AG04450 (cell line): ENCODE results near the gene S100A14. TPM values are rescaled to one million over a fixed set of nuclear protein-coding genes. Genes with fewer than 3 reads are reported as not detected.
A peak's percentile ranks its signal among the peaks of the same experiment; 100 is the strongest.

Experiments
- CTCF ChIA-PET: fragments of 300-600, 350-600 bp; formaldehyde crosslinking; extraction: SDS; loops from one replicate; lab custom pipeline; 2022; ENCODE audit warnings: antibody characterized with exemption, inconsistent platforms; lab: Charles Lee
- POLR2A ChIA-PET: fragments of 350-600 bp; formaldehyde crosslinking; extraction: SDS; loops from one replicate; lab custom pipeline; 2021; ENCODE audit warnings: antibody characterized with exemption, inconsistent platforms; lab: Yijun Ruan, JAX
- DNase-seq: peaks from one replicate; pipeline ENCODE4 v3.0.0-alpha.2; 2011; ENCODE audit warnings: low read depth, low spot score
- H3K27ac ChIP-seq: one replicate; pipeline ENCODE4 v1.5.1; 2012; ENCODE audit warnings: low read depth, low read length, control low read depth
- H3K27me3 ChIP-seq: one replicate; pipeline ENCODE4 v1.6.0; 2012; ENCODE audit warnings: low read length; ENCODE audit not compliant: control insufficient read depth, insufficient read depth
- H3K4me3 ChIP-seq: 2 replicates; pipeline ENCODE4 v1.5.1; 2011; ENCODE audit warnings: mild to moderate bottlenecking, low read depth, low read length, control low read depth
- H3K9me3 ChIP-seq: 2 replicates; pipeline ENCODE4 v1.5.1; 2012; ENCODE audit warnings: low read length; ENCODE audit not compliant: control insufficient read depth, insufficient read depth
- CTCF ChIP-seq: IDR thresholded peaks from 2 replicates; pipeline ENCODE4 v1.5.1; 2011; ENCODE audit warnings: low read depth, low read length, control low read depth, inconsistent platforms
- polyA plus RNA-seq: library from polyadenylated mRNA; depleted of rRNA; stranded (reverse); fragments of >200 nt; gene quantifications from 2 replicates; pipeline ENCODE4 v1.2.3, GENCODE V29; 2011

The S100A14 gene
- polyA plus RNA-seq, 1 experiment, result not detected

GRCh38 chr1:153633161-153633753 lies 17.1 kb upstream of the S100A14 start:
- Histone ChIP-seq H3K27ac (no peak overlapping the region), H3K27me3 (no peaks in the 10 kb centered on the region)
- POLR2A ChIA-PET, result interaction anchor here (0.6 to 2.0 kb wide), 23 partner anchors 10 to 357 kb away, joined by 3 to 18 read pairs (median 5); partner anchors contain the start of genes CREB3L4, ILF2, INTS3 and JTB

GRCh38 chr1:153631047-153632022 lies 15.2 kb upstream of the S100A14 start:
- no peak overlapping the region for H3K27ac ChIP-seq
- no peaks in the 10 kb centered on the region; the same call in 1 of the 2 replicates for H3K9me3 ChIP-seq
- TF ChIP-seq CTCF, result no peak
- POLR2A ChIA-PET, result no interaction called here
- no peaks in the 10 kb centered on the region for H3K27me3 ChIP-seq
- no peak for DNase-seq
- CTCF ChIA-PET, result interaction anchor here (0.7 to 1.0 kb wide), 3 partner anchors 63 to 704 kb away, joined by 3 to 4 read pairs (median 3); no protein-coding TSS in a partner anchor
- no peak overlapping the region for H3K4me3 ChIP-seq

More at GRCh38 chr1:153633161-153633753, 17.1 kb upstream of the S100A14 start:
- H3K9me3 ChIP-seq, result no peaks in the 10 kb centered on the region; the same call in 1 of the 2 replicates
- no peak for DNase-seq
- CTCF ChIA-PET, result interaction anchor here (0.6 to 2.9 kb wide), 7 partner anchors 19 to 358 kb away, joined by 3 to 16 read pairs (median 5); partner anchors contain the start of gene S100A6
- H3K4me3 ChIP-seq, result peak overlapping the region; percentile 45
- TF ChIP-seq CTCF, result no peak

- CTCF ChIA-PET, result interaction anchor here (1.0 to 2.1 kb wide), 3 partner anchors 59 to 97 kb away, joined by 3 to 10 read pairs (median 3); no protein-coding TSS in a partner anchor
These were observed 14.3 kb upstream of the S100A14 start for GRCh38 chr1:153630384-153630783.

GRCh38 chr1:153629971-153630370 lies 13.8 kb upstream of the S100A14 start:
- Histone ChIP-seq H3K9me3 (no peaks in the 10 kb centered on the region; the same call in 1 of the 2 replicates), H3K27ac (no peak overlapping the region), H3K4me3 (no peak overlapping the region), H3K27me3 (no peaks in the 10 kb centered on the region)
- CTCF ChIA-PET, result interaction anchor here (1.1 to 3.5 kb wide), 3 partner anchors 16 to 97 kb away, joined by 3 to 80 read pairs (median 10); partner anchors contain the start of genes S100A14 and S100A16
- POLR2A ChIA-PET, result interaction anchor here (0.6 kb wide), 1 partner anchor 15 kb away, joined by 3 read pairs; no protein-coding TSS in a partner anchor
- TF ChIP-seq CTCF, result no peak
- DNase-seq, result no peak

More at GRCh38 chr1:153630384-153630783, 14.3 kb upstream of the S100A14 start:
- POLR2A ChIA-PET, result interaction anchor here (0.6 kb wide), 1 partner anchor 15 kb away, joined by 3 read pairs; no protein-coding TSS in a partner anchor
- TF ChIP-seq CTCF, result no peak
- no peaks in the 10 kb centered on the region for H3K27me3 ChIP-seq
- H3K4me3 ChIP-seq, result no peak overlapping the region
- no peak for DNase-seq
- H3K9me3 ChIP-seq, result no peaks in the 10 kb centered on the region; the same call in 1 of the 2 replicates
- H3K27ac ChIP-seq, result no peak overlapping the region
